ENCODE measurements around the gene CDH22. TPM values are rescaled to one million over a fixed set of nuclear protein-coding genes. Genes with fewer than 3 reads are reported as not detected.

CDH22 gene
- total RNA-seq, 4 donors from 2014 or later = not detected

- no peaks in the 10 kb centered on the region for H3K4me1 ChIP-seq
- no peak for TF ChIP-seq CTCF (IDR thresholded peaks at IDR 0.05)
- TF ChIP-seq POLR2A (IDR thresholded peaks at IDR 0.05) = no peak
- no peaks in the 10 kb centered on the region for H3K36me3 ChIP-seq
- H3K27me3 ChIP-seq = no peaks in the 10 kb centered on the region
- H3K4me3 ChIP-seq = no peak overlapping the region
- no peak overlapping the region for H3K27ac ChIP-seq
- DNase-seq = no peak
- peaks cover 0 to 5% (median 0%) of the 10 kb centered on the region in 4 donors for H3K9me3 ChIP-seq
Measured at GRCh38 chr20:46222521-46223007, 85.7 kb downstream of the CDH22 start.

- no peak overlapping the region for H3K27ac ChIP-seq
- no peak overlapping the region for H3K4me3 ChIP-seq
- no peaks in the 10 kb centered on the region for H3K36me3 ChIP-seq
- no peaks in the 10 kb centered on the region for H3K9me3 ChIP-seq
- H3K27me3 ChIP-seq = no peaks in the 10 kb centered on the region
- DNase-seq = no peak
- H3K4me1 ChIP-seq = no peaks in the 10 kb centered on the region
- no peak for TF ChIP-seq CTCF (IDR thresholded peaks at IDR 0.05)
Measured at GRCh38 chr20:46221256-46221833, 87.0 kb downstream of the CDH22 start.

- H3K4me1 ChIP-seq = no peaks in the 10 kb centered on the region
- H3K4me3 ChIP-seq = no peak overlapping the region
- no peak for DNase-seq
- no peak overlapping the region for H3K27ac ChIP-seq
- H3K27me3 ChIP-seq = no peaks in the 10 kb centered on the region
- no peak for TF ChIP-seq CTCF (IDR thresholded peaks at IDR 0.05)
- no peak for TF ChIP-seq POLR2A (IDR thresholded peaks at IDR 0.05)
- H3K9me3 ChIP-seq = no peaks in the 10 kb centered on the region
- H3K36me3 ChIP-seq = no peaks in the 10 kb centered on the region
Measured at GRCh38 chr20:46220455-46221207, 87.7 kb downstream of the CDH22 start.

GRCh38 chr20:46219920-46220319 lies 88.4 kb downstream of the CDH22 start:
- Histone ChIP-seq H3K9me3 (no peaks in the 10 kb centered on the region), H3K27me3 (no peaks in the 10 kb centered on the region), H3K4me1 (no peaks in the 10 kb centered on the region), H3K4me3 (no peak overlapping the region), H3K27ac (no peak overlapping the region), H3K36me3 (no peaks in the 10 kb centered on the region)
- DNase-seq = no peak
- no peak for TF ChIP-seq CTCF (IDR thresholded peaks at IDR 0.05)
- TF ChIP-seq POLR2A (IDR thresholded peaks at IDR 0.05) = no peak

GRCh38 chr20:46219190-46219589 lies 89.1 kb downstream of the CDH22 start:
- H3K9me3 ChIP-seq = no peaks in the 10 kb centered on the region
- no peak overlapping the region for H3K4me3 ChIP-seq
- H3K36me3 ChIP-seq = no peaks in the 10 kb centered on the region
- H3K27me3 ChIP-seq = no peaks in the 10 kb centered on the region
- TF ChIP-seq CTCF (IDR thresholded peaks at IDR 0.05) (no peak), POLR2A (IDR thresholded peaks at IDR 0.05) (no peak)
- no peak for DNase-seq
- H3K4me1 ChIP-seq = no peaks in the 10 kb centered on the region
- no peak overlapping the region for H3K27ac ChIP-seq
